ENCODE results near the gene TBCD.

GRCh38 chr17:82859431-82860403, 107.9 kb downstream of the TBCD start:
- no peak for TF ChIP-seq CTCF (IDR thresholded peaks at IDR 0.05)
- TF ChIP-seq POLR2AphosphoS5 (IDR thresholded peaks at IDR 0.05): no peak
- TF ChIP-seq POLR2A (IDR thresholded peaks at IDR 0.05): no peak
- TF ChIP-seq EP300 (IDR thresholded peaks at IDR 0.05): no peak
